B cell (primary cell): ENCODE results near the gene DPH2. TPM values are rescaled to one million over a fixed set of nuclear protein-coding genes. Genes with fewer than 3 reads are reported as not detected.

Experiments
- ATAC-seq: fragments of 200-7000 bp; cut with Tn5 transposase; one replicate; pipeline ENCODE4 v1.10.0; 2021; ENCODE audit warnings: low read depth, mild to moderate bottlenecking, moderate number of reproducible peaks, moderate library complexity
- CTCF ChIA-PET: fragments of 350-600 bp; sonication (Branson Sonifier 250); formaldehyde crosslinking; loops from one replicate; lab custom pipeline; 2021; ENCODE audit warnings: antibody characterized with exemption, inconsistent platforms; lab: Charles Lee
- POLR2A ChIA-PET: fragments of 350-600 bp; sonication (Branson Sonifier 250); formaldehyde crosslinking; loops from one replicate; lab custom pipeline; 2021; ENCODE audit warnings: antibody characterized with exemption; lab: Charles Lee
- DNase-seq: peaks from one replicate; pipeline ENCODE4 v3.0.0; 2013
- H2AFZ ChIP-seq: 2 replicates; pipeline ENCODE4 v1.6.1; 2012; ENCODE audit warnings: mild to moderate bottlenecking, low read depth, low read length; ENCODE audit not compliant: insufficient read depth, poor library complexity, severe bottlenecking
- H3K27ac ChIP-seq, 2 donors: 1 replicate in 1 of 2; 2 replicates in 1 of 2; pipeline ENCODE4 v1.5.1; 2012 to 2013; ENCODE audit warnings: low read length in 2 of 2, mild to moderate bottlenecking in 2 of 2, moderate library complexity in 1 of 2
- H3K27me3 ChIP-seq, 4 experiments: fragments of 200-600 bp in 1 of 4; sonication (generic) in 1 of 4; replicated peaks in 1 of 4; 1 replicate in 2 of 4; 2 replicates in 2 of 4; pipeline versions ENCODE4 v1.6.1 to v1.7.0; 2013 to 2016; ENCODE audit warnings: low read length in 3 of 4, mild to moderate bottlenecking in 2 of 4, mixed read lengths in 1 of 4, moderate library complexity in 1 of 4; ENCODE audit not compliant: insufficient read depth in 4 of 4, control insufficient read depth in 3 of 4; ENCODE audit errors: control extremely low read depth in 1 of 4
- H3K36me3 ChIP-seq, 2 experiments: replicated peaks in 1 of 2; 1 replicate in 1 of 2; 2 replicates in 1 of 2; pipeline versions ENCODE4 v1.6.1 to v1.7.1; 2013; ENCODE audit warnings: low read length in 1 of 2; ENCODE audit not compliant: insufficient read depth in 2 of 2, control insufficient read depth in 1 of 2; ENCODE audit errors: control extremely low read depth in 1 of 2, extremely low read depth in 1 of 2
- H3K4me1 ChIP-seq, 2 donors: fragments of 200-600 bp in 1 of 2; sonication (generic) in 1 of 2; 1 replicate in 1 of 2; 2 replicates in 1 of 2; pipeline versions ENCODE4 v1.5.1 to v1.6.1; 2013 to 2017; ENCODE audit warnings: low read length in 2 of 2; ENCODE audit not compliant: control insufficient read depth in 2 of 2, insufficient read depth in 2 of 2
- H3K4me2 ChIP-seq: replicated peaks from 2 replicates; pipeline ENCODE3; 2012; ENCODE audit warnings: mild to moderate bottlenecking, low read depth, low read length; ENCODE audit not compliant: poor library complexity, severe bottlenecking
- H3K4me3 ChIP-seq, 5 experiments: fragments of 200-600 bp in 1 of 5; sonication (generic) in 1 of 5; 1 replicate in 3 of 5; 2 replicates in 2 of 5; pipeline versions ENCODE4 v1.5.1 to v1.7.0; 2011 to 2016; ENCODE audit warnings: low read length in 4 of 5, mild to moderate bottlenecking in 4 of 5, low read depth in 2 of 5, control low read depth in 1 of 5, moderate library complexity in 1 of 5; ENCODE audit not compliant: insufficient read depth in 1 of 5; ENCODE audit errors: control extremely low read depth in 1 of 5, extremely low read depth in 1 of 5
- H3K79me2 ChIP-seq: fragments of 200-600 bp; sonication (generic); one replicate; pipeline ENCODE4 v1.6.0; 2016; ENCODE audit warnings: low read length; ENCODE audit not compliant: control insufficient read depth, insufficient read depth
- H3K9ac ChIP-seq: fragments of 200-600 bp; sonication (generic); 2 replicates; pipeline ENCODE4 v1.6.1; 2017; ENCODE audit warnings: mild to moderate bottlenecking, low read length, moderate library complexity
- H3K9me3 ChIP-seq, 3 donors: one replicate each; pipeline versions ENCODE4 v1.6.1 to v1.7.1; 2013; ENCODE audit warnings: low read length in 2 of 3; ENCODE audit not compliant: control insufficient read depth in 2 of 3, insufficient read depth in 1 of 3; ENCODE audit errors: control extremely low read depth in 1 of 3
- H4K20me1 ChIP-seq: 2 replicates; pipeline ENCODE4 v1.6.0; 2012; ENCODE audit warnings: mild to moderate bottlenecking, low read length; ENCODE audit not compliant: insufficient read depth, control insufficient read depth, poor library complexity, severe bottlenecking
- H3K27ac Mint-ChIP-seq: one replicate; pipeline ENCODE4 v1.8.0; 2021; ENCODE audit warnings: mixed read lengths
- H3K27me3 Mint-ChIP-seq: one replicate; pipeline ENCODE4 v1.8.0; 2021; ENCODE audit warnings: mixed read lengths
- H3K4me1 Mint-ChIP-seq: one replicate; pipeline ENCODE4 v1.8.0; 2021; ENCODE audit warnings: mixed read lengths
- H3K4me3 Mint-ChIP-seq: one replicate; pipeline ENCODE4 v1.8.0; 2021; ENCODE audit warnings: mixed read lengths
- H3K9me3 Mint-ChIP-seq: one replicate; pipeline ENCODE4 v1.8.0; 2022; ENCODE audit warnings: mixed read lengths; ENCODE audit not compliant: insufficient read depth
- CTCF ChIP-seq: fragments of 200-600 bp; IDR thresholded peaks from one replicate; pipeline ENCODE4 v1.8.0; 2022; ENCODE audit warnings: antibody characterized with exemption, mild to moderate bottlenecking
- EZH2 ChIP-seq: IDR thresholded peaks from 2 replicates; pipeline ENCODE4 v1.6.1; 2012; ENCODE audit warnings: borderline replicate concordance, low read depth, mild to moderate bottlenecking, moderate library complexity, low read length; ENCODE audit not compliant: insufficient read depth, poor library complexity, severe bottlenecking
- WGBS: methylation state at CpG from one replicate; pipeline ENCODE4 v1.1.5; 2013; ENCODE audit warnings: missing lambda C conversion rate; ENCODE audit not compliant: insufficient coverage; 5-methylcytosine and 5-hydroxymethylcytosine counted together
- intact Hi-C: fragments of 100-400 bp; cut with micrococcal nuclease; formaldehyde crosslinking; loops from one replicate; pipeline ENCODE4 v1.10.0; 2022
- polyA plus RNA-seq: library from polyadenylated mRNA; depleted of rRNA; stranded (reverse); fragments of >200 nt; gene quantifications from 2 replicates; pipeline ENCODE4 v1.2.3, GENCODE V29; 2012
- total RNA-seq, 2 donors: library from RNA; stranded (reverse); fragments of 120-200 nt in 1 of 2; gene quantifications; 1 replicate in 1 of 2; 2 replicates in 1 of 2; pipeline versions ENCODE4 v1.2.3 to v1.2.4, GENCODE V29; 2013 to 2022

Gene DPH2
- total and polyA plus RNA-seq, 2 donors (not counting 1 experiment from before 2014, with no cell fraction given), result 30.5 to 71.9 TPM

DNA sequence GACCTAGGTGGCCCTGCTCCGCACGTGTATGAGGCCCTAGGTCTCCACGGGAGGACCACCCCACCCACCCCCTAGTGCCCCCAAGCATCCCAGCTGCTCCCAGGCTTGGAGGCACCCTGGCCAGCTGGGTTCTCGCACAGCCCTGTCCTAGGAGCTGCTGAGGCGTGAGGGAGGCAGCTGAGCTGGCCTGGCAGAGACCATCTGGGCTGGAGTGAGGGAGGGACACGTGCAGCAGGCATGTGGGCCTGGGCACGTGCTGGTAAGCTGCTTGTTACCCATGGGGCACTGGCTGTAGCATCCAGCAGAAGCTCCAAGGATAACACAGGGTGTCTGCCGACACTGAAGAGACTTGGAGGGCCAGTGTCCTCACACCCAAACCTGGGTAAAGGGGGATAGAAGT, 51.3 kb downstream of the DPH2 start:
- Histone ChIP-seq H4K20me1 (no peaks in the 10 kb centered on the region), H3K27me3 (no peaks in the 10 kb centered on the region), H3K4me3 (no peak overlapping the region), H3K79me2 (no peaks in the 10 kb centered on the region), H3K9ac (no peak overlapping the region), H3K27ac (no peak overlapping the region), H3K9me3 (no peaks in the 10 kb centered on the region), H3K36me3 (no peaks in the 10 kb centered on the region), H3K4me1 (peaks cover 4 to 15% of the 10 kb centered on the region in 2 donors), H3K4me2 (no peak overlapping the region), H2AFZ (no peak overlapping the region)
- Mint-ChIP-seq H3K9me3 (no peaks in the 10 kb centered on the region), H3K4me1 (peaks cover 14% of the 10 kb centered on the region), H3K27me3 (no peaks in the 10 kb centered on the region), H3K4me3 (no peak overlapping the region), H3K27ac (no peak overlapping the region)
- TF ChIP-seq EZH2, result no peak
- no peak for TF ChIP-seq CTCF
- POLR2A ChIA-PET, result no interaction called here
- intact Hi-C loops, result no loop called here
- 87% methylated on average over 5 of the region's 8 CpGs for WGBS
- no peak for DNase-seq
- no peak for ATAC-seq
- CTCF ChIA-PET, result interaction anchor here (0.7 to 0.9 kb wide), 2 partner anchors 10 to 16 kb away, joined by 3 read pairs; partner anchors contain the start of gene SLC6A9

DNA sequence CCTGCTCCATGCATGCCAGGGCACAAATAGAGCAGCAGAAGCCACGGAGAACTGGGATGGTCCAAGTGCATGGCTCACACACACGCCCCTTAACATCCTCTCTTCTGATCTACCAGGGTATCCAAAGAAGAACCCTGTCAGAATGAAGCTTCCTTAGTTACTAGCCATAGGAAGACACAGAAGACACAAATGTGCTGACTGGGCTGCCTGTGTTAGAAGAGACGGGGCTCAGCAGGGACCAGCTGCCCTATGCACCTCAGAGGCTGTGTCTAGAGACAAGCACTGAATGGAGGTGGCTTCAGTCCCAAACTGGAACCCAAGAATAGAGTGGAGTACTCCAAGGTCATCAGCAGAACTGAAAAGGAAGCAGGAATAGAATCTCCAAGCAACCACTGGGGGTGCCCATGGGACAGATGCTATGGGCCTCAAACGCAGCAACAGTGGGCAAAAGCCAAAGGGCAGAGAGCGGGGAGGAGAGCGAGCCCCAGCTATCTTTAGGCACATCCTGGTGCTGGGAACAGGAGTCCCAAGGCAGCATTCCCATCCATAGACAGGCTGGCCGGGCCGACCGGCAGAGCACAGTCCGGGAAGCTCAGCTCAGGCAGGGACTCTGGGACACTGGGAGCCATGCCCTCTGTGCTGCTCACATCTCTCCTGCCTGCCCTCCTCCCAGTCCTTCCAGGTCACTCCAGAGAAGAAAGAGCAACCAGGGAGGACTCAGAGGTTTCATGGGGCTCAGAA, 51.9 kb downstream of the DPH2 start:
- no peak overlapping the region for H3K4me3 Mint-ChIP-seq
- TF ChIP-seq EZH2, result no peak
- no peak for TF ChIP-seq CTCF
- no peak for DNase-seq

More for the DNA sequence above, 51.9 kb downstream of the DPH2 start:
- Mint-ChIP-seq H3K27ac (no peak overlapping the region), H3K4me1 (peaks cover 15% of the 10 kb centered on the region), H3K9me3 (no peaks in the 10 kb centered on the region), H3K27me3 (no peaks in the 10 kb centered on the region)
- POLR2A ChIA-PET, result interaction anchor here (0.6 kb wide), 1 partner anchor 191 kb away, joined by 3 read pairs; no protein-coding TSS in a partner anchor
- WGBS, result 92% methylated on average over 10 of the region's 10 CpGs
- H3K4me2 ChIP-seq, result no peak overlapping the region
- no peaks in the 10 kb centered on the region for H3K9me3 ChIP-seq
- intact Hi-C loops, result no loop called here
- H3K79me2 ChIP-seq, result no peaks in the 10 kb centered on the region
- H3K27ac ChIP-seq, result no peak overlapping the region
- no peaks in the 10 kb centered on the region for H3K27me3 ChIP-seq
- H3K36me3 ChIP-seq, result no peaks in the 10 kb centered on the region
- ATAC-seq, result no peak
- peaks cover 4 to 20% of the 10 kb centered on the region in 2 donors for H3K4me1 ChIP-seq
- CTCF ChIA-PET, result interaction anchor here (1.5 to 17.1 kb wide), 2 partner anchors 15 to 16 kb away, joined by 4 to 227 read pairs; no protein-coding TSS in a partner anchor
- no peaks in the 10 kb centered on the region for H4K20me1 ChIP-seq
- H2AFZ ChIP-seq, result no peak overlapping the region
- no peak overlapping the region for H3K9ac ChIP-seq
- H3K4me3 ChIP-seq, result no peak overlapping the region
